ENCODE measurements around the gene ELMO1.

GRCh38 chr7:36966039-36966438 is 482.6 kb downstream of the ELMO1 start:
- no peak for TF ChIP-seq CTCF (IDR thresholded peaks at IDR 0.05)
- no peak for TF ChIP-seq POLR2A (IDR thresholded peaks at IDR 0.05)

Data from heart left ventricle (tissue), 13 donors.